CD4-positive, alpha-beta T cell treated with Interleukin-21 for 1 hour (primary cell): ENCODE data around the gene COLEC12.

Experiments
- DNase-seq: peaks from one replicate; pipeline ENCODE4 v3.0.0-alpha.2; 2020

COLEC12 gene

GRCh38 chr18:434410-434809 is 66.1 kb downstream of the COLEC12 start:
- no peak for DNase-seq

- no peak for DNase-seq
Observed at GRCh38 chr18:433960-434359, 66.5 kb downstream of the COLEC12 start.

GRCh38 chr18:433298-433697 is 67.2 kb downstream of the COLEC12 start:
- DNase-seq, result no peak

GRCh38 chr18:432791-433190 is 67.7 kb downstream of the COLEC12 start:
- DNase-seq, result no peak

GRCh38 chr18:429030-429429 is 71.5 kb downstream of the COLEC12 start:
- no peak for DNase-seq

- DNase-seq, result no peak
Observed at GRCh38 chr18:427005-427404, 73.5 kb downstream of the COLEC12 start.

GRCh38 chr18:425106-425745 is 75.3 kb downstream of the COLEC12 start:
- DNase-seq, result no peak

GRCh38 chr18:424668-425067 is 75.8 kb downstream of the COLEC12 start:
- DNase-seq, result no peak

GRCh38 chr18:424071-424661 is 76.3 kb downstream of the COLEC12 start:
- no peak for DNase-seq

- no peak for DNase-seq
Observed at GRCh38 chr18:422966-423365, 77.5 kb downstream of the COLEC12 start.

GRCh38 chr18:421247-422155 is 79.0 kb downstream of the COLEC12 start:
- no peak for DNase-seq

- DNase-seq, result no peak
Observed at GRCh38 chr18:420661-421246, 79.7 kb downstream of the COLEC12 start.

- no peak for DNase-seq
Observed at GRCh38 chr18:419541-420175, 80.8 kb downstream of the COLEC12 start.

GRCh38 chr18:417495-417894 is 83.0 kb downstream of the COLEC12 start:
- no peak for DNase-seq

- no peak for DNase-seq
Observed at GRCh38 chr18:416930-417329, 83.6 kb downstream of the COLEC12 start.

GRCh38 chr18:415617-416612 is 84.6 kb downstream of the COLEC12 start:
- no peak for DNase-seq

GRCh38 chr18:415047-415446 is 85.5 kb downstream of the COLEC12 start:
- no peak for DNase-seq

GRCh38 chr18:413233-413632 is 87.3 kb downstream of the COLEC12 start:
- DNase-seq, result no peak

- no peak for DNase-seq
Observed at GRCh38 chr18:410047-410455, 90.5 kb downstream of the COLEC12 start.

GRCh38 chr18:408367-408766 is 92.1 kb downstream of the COLEC12 start:
- DNase-seq, result no peak

GRCh38 chr18:407626-408224 is 92.8 kb downstream of the COLEC12 start:
- DNase-seq, result no peak
